HTERT RPE-1 (cell line): ENCODE results near the gene PRSS36.

ENCODE experiments used
- in situ Hi-C: fragments of 300-500 bp; cut with MboI; formaldehyde crosslinking; loops from 4 replicates; pipeline ENCODE4 v1.14.3; 2020; ENCODE audit warnings: low sequenced_read_pairs

Gene PRSS36

GRCh38 chr16:31128711-31129567 lies 20.9 kb downstream of the PRSS36 start:
- in situ Hi-C loops: no loop called here

DNA sequence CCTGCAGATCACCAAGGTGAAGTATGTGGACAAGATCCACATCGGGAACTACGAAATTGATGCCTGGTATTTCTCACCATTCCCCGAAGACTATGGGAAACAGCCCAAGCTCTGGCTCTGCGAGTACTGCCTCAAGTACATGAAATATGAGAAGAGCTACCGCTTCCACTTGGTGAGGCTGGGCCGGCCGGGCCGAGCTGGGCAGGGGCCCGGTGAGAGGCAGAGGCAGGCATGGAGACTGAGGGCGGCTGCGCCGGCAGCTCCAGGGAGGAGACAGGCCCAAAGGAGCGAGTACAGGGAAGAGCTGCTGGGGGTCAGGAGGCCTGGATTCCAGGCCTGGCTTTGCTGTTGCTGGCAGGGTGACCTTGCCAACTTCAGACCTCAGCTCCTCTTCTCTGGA lies 22.7 kb downstream of the PRSS36 start:
- in situ Hi-C loops: no loop called here

DNA sequence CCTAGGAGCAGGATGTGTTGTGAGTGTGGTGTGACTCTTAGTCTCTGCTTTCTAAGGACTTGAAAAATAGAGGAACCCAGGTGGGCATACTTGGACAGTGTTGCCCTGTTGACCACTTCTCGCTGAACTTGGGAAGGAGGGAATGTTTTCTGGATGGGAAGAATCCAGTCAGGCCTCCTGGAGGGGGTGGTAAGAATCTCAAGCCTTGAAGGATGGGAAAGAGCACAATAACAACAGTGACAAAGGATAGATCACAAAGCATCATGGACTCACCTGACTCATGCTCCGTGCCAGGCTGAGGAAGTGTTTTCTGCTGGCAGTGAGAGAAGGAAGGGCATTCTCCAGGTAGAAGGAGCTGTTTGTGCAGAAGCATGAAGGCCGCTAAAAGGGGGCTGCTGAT lies 24.0 kb downstream of the PRSS36 start:
- in situ Hi-C loops: no loop called here

DNA sequence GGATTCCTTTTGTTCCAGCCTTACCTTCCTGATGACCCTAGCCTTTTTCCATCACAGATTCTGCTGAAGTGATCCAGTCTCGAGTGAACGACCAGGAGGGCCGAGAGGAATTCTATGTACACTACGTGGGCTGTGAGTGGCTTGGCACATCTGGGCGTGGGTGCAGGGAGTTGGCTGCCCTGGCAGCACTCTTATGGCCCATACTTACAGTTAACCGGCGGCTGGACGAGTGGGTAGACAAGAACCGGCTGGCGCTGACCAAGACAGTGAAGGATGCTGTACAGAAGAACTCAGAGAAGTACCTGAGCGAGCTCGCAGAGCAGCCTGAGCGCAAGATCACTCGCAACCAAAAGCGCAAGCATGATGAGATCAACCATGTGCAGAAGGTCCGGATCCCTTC lies 29.7 kb downstream of the PRSS36 start:
- in situ Hi-C loops: no loop called here

DNA sequence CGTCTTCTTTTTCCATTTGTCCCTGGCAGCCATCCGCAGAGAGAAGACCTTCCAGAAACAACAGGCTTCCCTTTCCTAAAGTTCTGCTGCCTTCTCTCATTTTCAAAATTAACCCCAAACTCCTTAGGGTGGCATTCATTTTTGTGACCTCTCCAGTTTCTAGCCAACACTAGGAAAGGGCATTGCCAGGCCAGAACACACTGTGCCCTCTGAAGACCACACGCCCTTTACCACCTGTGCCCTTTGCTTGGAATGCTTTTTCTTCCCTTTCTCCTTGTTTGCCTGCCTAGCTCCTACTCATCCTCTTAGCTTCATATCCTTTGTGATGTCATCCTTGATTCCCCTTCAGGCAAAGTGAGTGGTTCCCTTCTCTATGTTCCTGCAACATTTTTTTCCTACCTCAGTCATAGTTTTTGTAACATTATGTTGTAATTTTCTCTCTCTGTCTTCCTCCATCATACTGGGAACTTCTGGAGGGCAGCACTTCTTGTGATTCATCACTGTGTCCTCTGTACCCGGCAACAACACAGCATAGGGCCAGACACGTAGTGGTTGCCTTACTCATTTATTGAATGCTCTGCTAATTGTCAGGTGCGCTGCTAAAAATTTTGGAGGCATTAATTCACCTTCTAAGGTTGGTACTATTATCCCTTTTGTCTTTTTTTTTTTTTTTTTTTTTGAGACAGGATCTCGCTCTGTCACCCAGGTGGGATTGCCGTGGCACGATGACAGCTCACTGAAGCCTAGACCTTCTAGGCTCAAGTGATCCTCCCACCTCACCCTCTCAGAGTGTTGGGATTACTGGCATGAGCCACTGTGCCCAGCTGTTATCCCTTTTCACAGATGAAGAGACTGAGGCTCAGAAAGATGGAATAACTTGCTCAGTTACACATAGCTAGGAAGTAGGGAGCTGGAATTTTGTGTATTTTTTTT lies 31.4 kb downstream of the PRSS36 start:
- in situ Hi-C loops: no loop called here

GRCh38 chr16:31117384-31118222 lies 32.3 kb downstream of the PRSS36 start, which contains the start of gene KAT8:
Gene KAT8, plus strand, starts transcription at chr16:31117664. Its CDS starts 18 bp downstream, at chr16:31117682.
- in situ Hi-C loops: no loop called here

GRCh38 chr16:31114468-31114867 lies 35.4 kb downstream of the PRSS36 start:
- in situ Hi-C loops: no loop called here

- in situ Hi-C loops: no loop called here
Observed at GRCh38 chr16:31113121-31114120, 36.4 kb downstream of the PRSS36 start.

DNA sequence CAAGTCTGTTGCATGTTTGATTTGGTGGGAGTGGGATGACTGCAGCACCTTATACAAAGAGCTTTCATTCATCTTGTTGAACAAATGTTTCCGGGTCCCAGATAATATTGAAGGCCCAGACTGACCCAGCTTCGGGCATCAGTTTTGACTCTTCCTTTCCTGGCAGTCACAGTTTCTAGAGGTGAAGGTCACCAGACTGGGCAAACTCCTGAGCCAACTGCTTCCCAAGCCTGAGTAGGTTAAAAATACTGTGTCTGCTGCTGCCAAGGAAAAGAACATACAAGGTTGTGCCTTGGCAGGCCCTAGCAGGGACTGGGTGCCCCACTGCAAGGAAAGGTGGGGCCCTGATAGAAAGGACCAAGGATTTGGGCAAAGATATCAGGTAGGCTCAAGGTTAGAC lies 37.2 kb downstream of the PRSS36 start:
- in situ Hi-C loops: no loop called here

GRCh38 chr16:31111881-31112466 lies 37.9 kb downstream of the PRSS36 start:
- in situ Hi-C loops: no loop called here

DNA sequence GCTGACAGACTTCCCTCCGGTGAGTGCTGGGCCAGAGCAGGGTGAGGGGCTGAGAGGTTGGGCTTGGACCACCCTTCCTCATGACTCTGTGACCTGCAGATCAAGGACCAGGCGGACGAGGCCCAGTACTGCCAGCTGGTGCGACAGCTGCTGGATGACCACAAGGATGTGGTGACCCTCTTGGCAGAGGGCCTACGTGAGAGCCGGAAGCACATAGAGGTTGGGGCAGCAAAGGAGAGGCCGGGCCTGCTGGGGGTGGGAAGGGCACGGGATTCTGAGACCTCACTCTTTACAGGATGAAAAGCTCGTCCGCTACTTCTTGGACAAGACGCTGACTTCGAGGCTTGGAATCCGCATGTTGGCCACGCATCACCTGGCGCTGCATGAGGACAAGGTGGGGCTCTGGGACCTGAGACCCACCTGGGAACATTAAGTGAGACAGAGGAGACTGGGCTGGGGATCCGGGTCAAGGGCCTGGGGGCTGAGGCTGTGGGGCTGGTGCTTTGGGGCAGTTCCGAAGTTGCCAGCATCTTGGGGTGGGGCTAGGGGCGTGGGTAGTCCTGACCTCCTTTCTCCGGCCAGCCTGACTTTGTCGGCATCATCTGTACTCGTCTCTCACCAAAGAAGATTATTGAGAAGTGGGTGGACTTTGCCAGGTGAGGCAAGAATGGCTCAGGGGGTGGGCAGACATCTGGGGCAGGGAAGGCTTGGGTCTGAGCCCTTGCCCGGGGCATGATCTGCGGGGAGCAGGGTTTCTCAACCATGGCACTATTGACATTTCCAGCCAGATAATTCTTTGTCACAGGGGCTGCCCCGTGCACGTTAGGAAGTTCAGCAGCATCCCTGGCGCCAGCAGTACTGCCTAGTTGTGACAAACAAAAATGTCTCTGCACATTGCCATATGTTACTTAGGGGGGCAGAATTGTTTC lies 39.5 kb downstream of the PRSS36 start:
- in situ Hi-C loops: no loop called here

DNA sequence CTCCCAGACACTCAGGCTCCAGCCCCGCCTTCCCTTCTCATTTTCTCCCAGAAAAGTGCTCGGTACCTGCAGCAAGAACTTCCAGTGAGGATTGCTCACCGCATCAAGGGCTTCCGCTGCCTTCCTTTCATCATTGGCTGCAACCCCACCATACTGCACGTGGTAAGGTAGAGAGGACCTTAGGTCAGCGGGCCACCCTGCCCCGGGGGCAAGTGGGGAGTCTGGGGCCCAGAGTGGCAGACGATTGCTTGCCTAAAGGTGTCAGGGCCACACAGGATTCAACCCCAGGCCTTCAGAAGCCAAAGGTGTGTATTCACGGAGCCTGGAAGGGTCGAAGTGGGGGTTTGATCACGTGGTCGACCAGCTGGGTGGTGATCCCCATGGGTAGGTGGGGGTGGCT lies 40.2 kb downstream of the PRSS36 start:
- in situ Hi-C loops: no loop called here

DNA sequence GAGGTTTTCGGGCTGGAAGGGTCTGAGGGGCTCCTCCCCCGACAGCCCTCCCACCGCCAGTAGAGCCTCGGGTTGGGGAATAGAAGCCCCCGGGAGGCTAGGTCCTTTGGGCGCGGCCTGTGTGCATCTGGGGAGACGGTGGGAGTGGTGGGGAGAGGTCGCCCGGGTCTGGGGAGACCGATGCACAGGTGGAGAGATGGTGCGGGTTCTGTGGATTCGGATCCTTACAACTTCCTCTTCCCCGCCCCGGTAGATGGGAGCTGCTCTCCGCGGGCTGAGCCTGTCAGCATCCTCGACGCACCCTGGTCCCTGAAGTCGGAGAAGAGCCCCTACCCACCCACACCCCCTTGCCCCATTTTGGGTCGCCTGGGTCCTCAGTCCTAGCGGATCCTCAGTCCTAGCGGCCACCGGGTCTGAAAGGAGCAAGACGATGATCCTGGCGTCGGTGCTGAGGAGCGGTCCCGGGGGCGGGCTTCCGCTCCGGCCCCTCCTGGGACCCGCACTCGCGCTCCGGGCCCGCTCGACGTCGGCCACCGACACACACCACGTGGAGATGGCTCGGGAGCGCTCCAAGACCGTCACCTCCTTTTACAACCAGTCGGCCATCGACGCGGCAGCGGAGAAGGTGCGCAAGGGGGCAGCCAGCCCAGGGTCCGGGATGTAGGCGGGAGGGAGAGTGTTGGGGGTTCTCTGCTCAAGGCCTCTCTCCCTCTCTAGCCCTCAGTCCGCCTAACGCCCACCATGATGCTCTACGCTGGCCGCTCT lies 40.9 kb downstream of the PRSS36 start:
- in situ Hi-C loops: no loop called here

GRCh38 chr16:31108035-31108793 lies 41.7 kb downstream of the PRSS36 start, which contains the start of gene BCKDK:
Gene BCKDK, plus strand, starts transcription at chr16:31108386. Its CDS starts 838 bp downstream, at chr16:31109224.
- in situ Hi-C loops: no loop called here

- in situ Hi-C loops: no loop called here
Observed at GRCh38 chr16:31107465-31107867, 42.4 kb downstream of the PRSS36 start.
